ENCODE results near the gene TMOD1.
"Not testable (repeated sequence)": the region's sequence is repeated elsewhere in the genome, so short reads cannot be mapped to it uniquely, and the experiment has no call there.

Gene TMOD1

GRCh38 chr9:97599314-97599846 lies 97.9 kb downstream of the TMOD1 start:
- no peak for DNase-seq

- DNase-seq: no peak
Measured at GRCh38 chr9:97600531-97601227, 99.2 kb downstream of the TMOD1 start.

GRCh38 chr9:97601228-97601898 lies 99.9 kb downstream of the TMOD1 start:
- no peak for DNase-seq

- no peak for DNase-seq
Measured at GRCh38 chr9:97602430-97602829, 101.0 kb downstream of the TMOD1 start.

- DNase-seq: no peak
Measured at GRCh38 chr9:97604901-97605645, 103.6 kb downstream of the TMOD1 start.

- peak; percentile 2 for DNase-seq
Measured at GRCh38 chr9:97615439-97616072, 114.1 kb downstream of the TMOD1 start.

- DNase-seq: no peak
Measured at GRCh38 chr9:97617939-97618416, 116.5 kb downstream of the TMOD1 start.

- DNase-seq: not testable (repeated sequence)
Measured at GRCh38 chr9:97620063-97620462, 118.6 kb downstream of the TMOD1 start.

GRCh38 chr9:97622483-97622882 lies 121.0 kb downstream of the TMOD1 start:
- DNase-seq: not testable (repeated sequence)

- no peak for DNase-seq
Measured at GRCh38 chr9:97623946-97624345, 122.5 kb downstream of the TMOD1 start.

GRCh38 chr9:97625620-97626019 lies 124.2 kb downstream of the TMOD1 start:
- DNase-seq: no peak

GRCh38 chr9:97627624-97628023 lies 126.2 kb downstream of the TMOD1 start:
- no peak for DNase-seq

GRCh38 chr9:97628668-97629067 lies 127.2 kb downstream of the TMOD1 start:
- no peak for DNase-seq

GRCh38 chr9:97629156-97629555 lies 127.7 kb downstream of the TMOD1 start:
- DNase-seq: no peak

GRCh38 chr9:97630591-97630990 lies 129.1 kb downstream of the TMOD1 start:
- no peak for DNase-seq

- DNase-seq: peak; percentile 14
Measured at GRCh38 chr9:97632248-97632984, 130.9 kb downstream of the TMOD1 start.

- peak; percentile 97 for DNase-seq
Measured at GRCh38 chr9:97632985-97633858, 131.8 kb downstream of the TMOD1 start, which contains the start of the genes NCBP1 and TSTD2. NCBP1 (plus strand) TSS chr9:97633821; CDS start chr9:97633882, 61 bp downstream. TSTD2 (minus strand) TSS chr9:97633368; CDS start chr9:97627562, 5,806 bp downstream.

- no peak for DNase-seq
Measured at GRCh38 chr9:97633859-97634490, 132.5 kb downstream of the TMOD1 start.

GRCh38 chr9:97635026-97635425 lies 133.6 kb downstream of the TMOD1 start:
- DNase-seq: no peak

- DNase-seq: no peak
Measured at GRCh38 chr9:97636903-97637302, 135.4 kb downstream of the TMOD1 start.

Data from stimulated activated naive CD4-positive, alpha-beta T cell treated with Interleukin-2 at 50 U/mL for 16 hours (primary cell).